NCI-H2081 treated with DMSO at 0.1 percent for 48 hours (cell line): ENCODE measurements around the gene RAB6A.
"Not testable (repeated sequence)": the region's sequence is repeated elsewhere in the genome, so short reads cannot be mapped to it uniquely, and the experiment has no call there.

Experiments used
- DNase-seq: peaks from one replicate; lab custom pipeline; 2025; lab: John Stamatoyannopoulos, UW

RAB6A gene

GRCh38 chr11:73717136-73717535 is 43.7 kb downstream of the RAB6A start:
- DNase-seq = no peak

GRCh38 chr11:73716153-73717056 is 44.5 kb downstream of the RAB6A start:
- no peak for DNase-seq

GRCh38 chr11:73715541-73715940 is 45.3 kb downstream of the RAB6A start:
- no peak for DNase-seq

- no peak for DNase-seq
Measured at GRCh38 chr11:73710964-73711363, 49.9 kb downstream of the RAB6A start.

GRCh38 chr11:73705053-73705452 is 55.8 kb downstream of the RAB6A start:
- DNase-seq = no peak

GRCh38 chr11:73693899-73694525 is 66.9 kb downstream of the RAB6A start:
- no peak for DNase-seq

- no peak for DNase-seq
Measured at GRCh38 chr11:73680687-73681086, 80.2 kb downstream of the RAB6A start.

GRCh38 chr11:73676552-73676951 is 84.3 kb downstream of the RAB6A start:
- not testable (repeated sequence) for DNase-seq

GRCh38 chr11:73671701-73672100 is 89.2 kb downstream of the RAB6A start:
- DNase-seq = no peak

- DNase-seq = no peak
Measured at GRCh38 chr11:73670808-73671207, 90.1 kb downstream of the RAB6A start.

GRCh38 chr11:73667891-73668290 is 93.0 kb downstream of the RAB6A start:
- DNase-seq = no peak

- DNase-seq = no peak
Measured at GRCh38 chr11:73664877-73665276, 96.0 kb downstream of the RAB6A start.

GRCh38 chr11:73663604-73664495 is 97.0 kb downstream of the RAB6A start:
- no peak for DNase-seq

GRCh38 chr11:73662445-73663157 is 98.3 kb downstream of the RAB6A start:
- DNase-seq = no peak

- no peak for DNase-seq
Measured at GRCh38 chr11:73661035-73661628, 99.7 kb downstream of the RAB6A start.

GRCh38 chr11:73660497-73661034 is 100.3 kb downstream of the RAB6A start:
- DNase-seq = no peak

GRCh38 chr11:73659961-73660360 is 100.9 kb downstream of the RAB6A start:
- DNase-seq = no peak

GRCh38 chr11:73656985-73657384 is 103.9 kb downstream of the RAB6A start:
- DNase-seq = no peak

- no peak for DNase-seq
Measured at GRCh38 chr11:73655686-73656085, 105.2 kb downstream of the RAB6A start.

GRCh38 chr11:73654482-73655021 is 106.3 kb downstream of the RAB6A start:
- no peak for DNase-seq

- no peak for DNase-seq
Measured at GRCh38 chr11:73653996-73654395, 106.9 kb downstream of the RAB6A start.
